CD8-positive, alpha-beta memory T cell (primary cell): Measurements from ENCODE around the gene CLCN5. TPM values are rescaled to one million over a fixed set of nuclear protein-coding genes. Genes with fewer than 3 reads are reported as not detected.

ENCODE experiments used
- CTCF ChIA-PET: fragments of 350-600 bp; sonication (Branson Sonifier 250); formaldehyde crosslinking; loops from one replicate; lab custom pipeline; 2021; ENCODE audit warnings: antibody characterized with exemption; lab: Charles Lee
- POLR2A ChIA-PET: fragments of 350-600 bp; sonication (Branson Sonifier 250); formaldehyde crosslinking; loops from one replicate; lab custom pipeline; 2021; ENCODE audit warnings: antibody characterized with exemption; lab: Charles Lee
- DNase-seq, 5 donors: peaks; one replicate each; pipeline versions ENCODE4 v3.0.0 to v3.0.0-alpha.2; 2020 to 2022; ENCODE audit warnings: mixed read lengths in 1 of 5
- H3K27ac ChIP-seq: one replicate; pipeline ENCODE4 v1.7.0; 2013; ENCODE audit warnings: low read depth, mild to moderate bottlenecking, low read length, moderate library complexity
- H3K27me3 ChIP-seq: 2 replicates; pipeline ENCODE4 v1.7.0; 2013; ENCODE audit warnings: low read length, mild to moderate bottlenecking; ENCODE audit not compliant: insufficient read depth, poor library complexity, severe bottlenecking
- H3K36me3 ChIP-seq: 2 replicates; pipeline ENCODE4 v1.7.0; 2013; ENCODE audit warnings: mild to moderate bottlenecking, low read length, moderate library complexity; ENCODE audit not compliant: insufficient read depth
- H3K4me1 ChIP-seq: 2 replicates; pipeline ENCODE4 v1.7.0; 2013; ENCODE audit warnings: mild to moderate bottlenecking, low read length, moderate library complexity; ENCODE audit not compliant: insufficient read depth
- H3K4me3 ChIP-seq: 2 replicates; pipeline ENCODE4 v1.7.0; 2013; ENCODE audit warnings: mild to moderate bottlenecking, low read length
- H3K9me3 ChIP-seq: 2 replicates; pipeline ENCODE4 v1.7.0; 2013; ENCODE audit warnings: mild to moderate bottlenecking, low read length
- H3K27ac Mint-ChIP-seq, 8 donors: one replicate each; pipeline ENCODE4 v1.8.0; 2020 to 2021; ENCODE audit warnings: mixed read lengths in 8 of 8, mild to moderate bottlenecking in 6 of 8, inconsistent platforms in 3 of 8, moderate library complexity in 3 of 8
- H3K27me3 Mint-ChIP-seq, 2 donors: one replicate each; pipeline ENCODE4 v1.8.0; 2020 to 2021; ENCODE audit warnings: mixed read lengths in 2 of 2, mild to moderate bottlenecking in 1 of 2, moderate library complexity in 1 of 2
- H3K36me3 Mint-ChIP-seq, 3 donors: one replicate each; pipeline ENCODE4 v1.8.0; 2020 to 2021; ENCODE audit warnings: mixed read lengths in 3 of 3, inconsistent platforms in 1 of 3, mild to moderate bottlenecking in 1 of 3
- H3K4me1 Mint-ChIP-seq, 3 donors: one replicate each; pipeline ENCODE4 v1.8.0; 2020 to 2021; ENCODE audit warnings: mixed read lengths in 3 of 3, inconsistent platforms in 1 of 3, mild to moderate bottlenecking in 1 of 3
- H3K4me3 Mint-ChIP-seq, 7 donors: one replicate each; pipeline ENCODE4 v1.8.0; 2020 to 2021; ENCODE audit warnings: mixed read lengths in 7 of 7, mild to moderate bottlenecking in 6 of 7, moderate library complexity in 4 of 7, inconsistent platforms in 2 of 7
- H3K9me3 Mint-ChIP-seq, 5 donors: one replicate each; pipeline ENCODE4 v1.8.0; 2020 to 2022; ENCODE audit warnings: mixed read lengths in 5 of 5, mild to moderate bottlenecking in 3 of 5, moderate library complexity in 2 of 5, inconsistent platforms in 1 of 5
- polyA plus RNA-seq: library from polyadenylated mRNA; unstranded; fragments of 300-500 nt; fragmentation: Illumina TruSeq; gene quantifications from one replicate; pipeline ENCODE4 v1.2.3, GENCODE V29; 2021
- total RNA-seq, 2 experiments: library from RNA; stranded (reverse); gene quantifications; one replicate each; pipeline ENCODE4 v1.2.3, GENCODE V29; 2021

The CLCN5 gene
- total and polyA plus RNA-seq, 3 experiments from 2014 or later = 0.63 to 4.0 (median 3.0) TPM

DNA sequence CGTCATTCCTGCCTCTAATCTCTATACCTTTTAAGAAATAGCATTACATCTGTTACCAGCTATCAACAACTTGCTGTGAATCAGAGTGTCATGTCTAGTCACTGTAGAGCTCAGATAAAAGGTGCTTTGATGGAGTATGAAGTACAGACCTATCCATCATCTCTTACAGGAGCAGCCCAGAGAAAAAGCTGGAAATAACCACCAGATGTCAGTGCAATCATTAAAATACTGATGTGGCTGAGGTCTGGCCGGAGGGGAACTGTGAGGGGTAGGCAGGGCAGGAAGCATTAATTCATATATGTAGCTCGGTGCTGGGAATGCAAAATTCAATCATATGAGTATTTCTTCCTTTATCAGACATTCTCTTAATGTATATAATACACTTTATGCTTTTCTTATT is 177.8 kb downstream of the CLCN5 start:
- no peak overlapping the region for H3K27ac Mint-ChIP-seq
- H3K9me3 Mint-ChIP-seq = no peaks in the 10 kb centered on the region
- Histone ChIP-seq H3K4me3 (no peak overlapping the region), H3K27me3 (no peaks in the 10 kb centered on the region), H3K27ac (no peak overlapping the region), H3K4me1 (no peaks in the 10 kb centered on the region), H3K36me3 (no peaks in the 10 kb centered on the region), H3K9me3 (no peaks in the 10 kb centered on the region)
- no peak for DNase-seq
- no peak overlapping the region for H3K4me3 Mint-ChIP-seq
- CTCF ChIA-PET = no interaction called here
- no peaks in the 10 kb centered on the region for H3K36me3 Mint-ChIP-seq
- peaks cover 0 to 3% of the 10 kb centered on the region in 2 donors for H3K27me3 Mint-ChIP-seq
- no peaks in the 10 kb centered on the region for H3K4me1 Mint-ChIP-seq
- POLR2A ChIA-PET = no interaction called here

DNA sequence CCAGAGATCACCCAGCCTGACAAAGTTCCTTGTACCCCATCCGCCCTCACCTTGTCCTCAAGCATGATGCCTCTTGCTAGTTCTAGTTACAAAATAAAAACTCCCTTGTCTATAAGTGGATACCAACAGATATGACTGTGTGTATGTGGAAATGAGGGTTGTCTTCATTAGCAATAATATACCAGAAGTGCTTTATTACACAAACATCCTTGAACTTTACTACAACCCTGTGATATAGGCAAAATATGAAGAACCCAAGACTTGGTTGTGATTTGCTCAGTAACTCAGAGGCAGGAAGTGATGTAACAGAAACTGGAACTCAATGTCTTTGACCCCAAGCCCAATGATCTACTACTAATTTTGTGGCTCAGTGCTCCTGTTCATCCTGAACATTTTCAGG is 180.8 kb downstream of the CLCN5 start:
- H3K27me3 ChIP-seq = no peaks in the 10 kb centered on the region
- Mint-ChIP-seq H3K9me3 (no peaks in the 10 kb centered on the region), H3K4me1 (no peaks in the 10 kb centered on the region), H3K36me3 (no peaks in the 10 kb centered on the region), H3K4me3 (no peak overlapping the region), H3K27me3 (peaks cover 6% of the 10 kb centered on the region in 2 donors), H3K27ac (no peak overlapping the region)
- H3K4me3 ChIP-seq = no peak overlapping the region
- no peak for DNase-seq
- H3K4me1 ChIP-seq = no peaks in the 10 kb centered on the region
- ChIA-PET CTCF (interaction anchor here (0.6 kb wide), 1 partner anchor 35 kb away, joined by 3 read pairs; no protein-coding TSS in a partner anchor), POLR2A (no interaction called here)
- H3K9me3 ChIP-seq = no peaks in the 10 kb centered on the region
- no peak overlapping the region for H3K27ac ChIP-seq
- H3K36me3 ChIP-seq = no peaks in the 10 kb centered on the region

DNA sequence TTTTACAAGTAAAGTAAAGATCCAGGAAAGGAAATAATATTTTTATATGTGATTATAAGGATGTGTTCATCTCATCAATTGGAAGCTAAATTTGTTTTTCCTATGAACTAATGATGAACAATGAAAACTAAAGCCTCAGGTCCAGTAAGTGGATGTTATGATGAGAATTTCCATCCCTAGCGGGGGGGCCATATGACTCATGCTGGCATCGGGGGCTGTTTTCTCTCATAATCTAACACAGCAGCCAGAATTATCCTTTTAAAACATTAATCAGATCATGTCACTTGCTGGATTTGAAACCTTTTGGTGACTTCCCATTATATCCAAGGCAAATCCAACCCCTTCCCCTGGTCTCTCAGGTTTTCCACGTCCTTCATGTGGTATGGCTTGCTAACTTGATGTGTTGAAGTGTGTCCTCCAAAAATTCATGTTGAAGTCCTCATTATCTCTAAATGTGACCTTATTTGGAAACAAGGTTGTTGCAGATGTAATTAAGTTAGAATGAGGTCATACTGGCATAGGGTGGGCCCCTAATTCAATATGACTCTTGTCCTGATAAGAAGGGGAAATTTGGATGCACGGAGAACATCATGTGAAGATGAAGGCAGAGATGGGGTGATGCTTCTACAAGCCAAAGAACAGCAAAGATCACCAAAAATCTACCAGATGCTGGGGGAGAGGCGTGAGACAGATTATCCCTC is 181.6 kb downstream of the CLCN5 start:
- H3K27ac Mint-ChIP-seq = no peak overlapping the region
- no peaks in the 10 kb centered on the region for H3K36me3 ChIP-seq
- no peak for DNase-seq
- peaks cover 6 to 7% of the 10 kb centered on the region in 2 donors for H3K27me3 Mint-ChIP-seq
- no peaks in the 10 kb centered on the region for H3K9me3 Mint-ChIP-seq
- H3K27me3 ChIP-seq = no peaks in the 10 kb centered on the region
- no peaks in the 10 kb centered on the region for H3K4me1 ChIP-seq
- H3K4me3 ChIP-seq = no peak overlapping the region
- no peaks in the 10 kb centered on the region for H3K36me3 Mint-ChIP-seq
- H3K4me3 Mint-ChIP-seq = no peak overlapping the region
- ChIA-PET CTCF (interaction anchor here (0.6 kb wide), 1 partner anchor 35 kb away, joined by 3 read pairs; no protein-coding TSS in a partner anchor), POLR2A (no interaction called here)
- H3K4me1 Mint-ChIP-seq = no peaks in the 10 kb centered on the region
- no peaks in the 10 kb centered on the region for H3K9me3 ChIP-seq
- no peak overlapping the region for H3K27ac ChIP-seq

DNA sequence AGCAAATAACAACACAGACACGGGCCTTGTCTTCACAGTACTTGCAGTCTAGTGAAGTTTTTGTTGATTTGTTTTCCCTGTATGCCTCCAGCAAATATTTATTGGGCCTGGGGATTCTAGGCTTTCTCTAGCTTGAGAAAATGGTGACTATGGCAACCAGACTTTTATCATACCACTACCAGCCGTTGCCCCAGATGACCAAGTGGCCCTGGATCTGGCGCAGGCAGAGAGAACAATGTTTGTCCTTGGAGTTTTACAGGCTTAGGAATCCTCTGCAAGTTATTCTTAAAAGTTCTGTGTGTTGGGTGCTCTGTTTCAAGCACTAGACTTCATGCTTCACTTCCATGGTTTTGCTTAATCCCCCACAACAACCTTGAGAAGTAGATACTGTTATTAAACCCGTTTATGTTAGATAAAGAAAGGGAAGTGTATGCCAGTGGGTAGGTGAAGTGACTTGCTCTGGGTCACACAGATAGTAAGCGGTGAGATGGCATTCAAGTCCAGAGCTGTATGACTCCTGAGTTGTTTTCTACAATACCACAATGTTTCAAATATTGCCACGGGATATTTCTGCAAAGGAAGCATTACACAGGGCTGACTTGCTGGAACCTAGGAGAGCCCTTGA is 183.8 kb downstream of the CLCN5 start:
- H3K27ac ChIP-seq = no peak overlapping the region
- no peak overlapping the region for H3K27ac Mint-ChIP-seq
- H3K4me3 Mint-ChIP-seq = no peak overlapping the region
- H3K27me3 Mint-ChIP-seq = peaks cover 10 to 11% of the 10 kb centered on the region in 2 donors
- no peaks in the 10 kb centered on the region for H3K4me1 ChIP-seq
- CTCF ChIA-PET = no interaction called here
- H3K36me3 ChIP-seq = no peaks in the 10 kb centered on the region
- no peaks in the 10 kb centered on the region for H3K9me3 ChIP-seq
- no peaks in the 10 kb centered on the region for H3K9me3 Mint-ChIP-seq
- no peaks in the 10 kb centered on the region for H3K36me3 Mint-ChIP-seq
- no peak for DNase-seq
- POLR2A ChIA-PET = no interaction called here
- no peaks in the 10 kb centered on the region for H3K4me1 Mint-ChIP-seq
- no peaks in the 10 kb centered on the region for H3K27me3 ChIP-seq
- H3K4me3 ChIP-seq = no peak overlapping the region

DNA sequence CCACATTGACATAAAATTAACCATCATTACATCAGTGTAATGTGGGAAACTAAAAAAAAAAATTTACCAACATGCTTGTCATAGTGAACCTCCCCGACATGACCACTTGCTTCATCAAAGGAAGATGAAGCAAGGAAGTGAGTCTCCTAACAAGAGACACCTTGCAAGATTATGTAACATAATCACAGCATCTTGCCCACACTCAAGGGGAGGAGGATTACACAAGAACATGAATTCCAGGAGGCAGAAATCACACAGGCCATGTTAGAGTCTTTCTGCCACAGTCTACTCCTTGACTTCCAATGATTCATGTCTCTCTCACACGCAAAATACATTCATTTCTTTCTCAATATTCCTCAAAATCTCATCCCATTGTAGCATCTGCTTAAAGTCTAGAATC is 185.1 kb downstream of the CLCN5 start:
- POLR2A ChIA-PET = no interaction called here
- no peaks in the 10 kb centered on the region for H3K4me1 Mint-ChIP-seq

DNA sequence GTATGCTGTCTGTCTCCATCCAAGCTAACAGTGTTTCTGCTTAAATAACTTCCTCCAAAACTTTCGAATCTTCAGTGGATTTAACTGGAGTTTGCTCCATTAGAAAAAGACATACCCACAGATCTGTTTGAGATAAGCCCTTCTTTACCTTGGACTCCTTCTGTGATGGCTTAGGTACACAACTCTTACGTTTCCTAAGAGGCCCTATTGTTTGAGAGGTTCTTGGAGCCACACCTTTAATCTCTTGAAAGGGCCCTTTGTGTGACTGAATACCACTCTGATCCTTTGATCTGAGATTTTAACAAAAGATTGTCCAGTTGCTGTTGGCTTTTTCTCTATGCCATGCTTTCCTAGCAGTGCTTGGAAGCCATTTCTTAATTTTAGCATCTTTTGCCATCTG is 185.9 kb downstream of the CLCN5 start:
- Mint-ChIP-seq H3K4me1 (no peaks in the 10 kb centered on the region), H3K4me3 (no peak overlapping the region)

More for the DNA sequence above, 185.1 kb downstream of the CLCN5 start:
- CTCF ChIA-PET = no interaction called here
- Mint-ChIP-seq H3K36me3 (no peaks in the 10 kb centered on the region), H3K27ac (no peak overlapping the region), H3K27me3 (peaks cover 10 to 17% of the 10 kb centered on the region in 2 donors), H3K9me3 (no peaks in the 10 kb centered on the region), H3K4me3 (no peak overlapping the region)
- Histone ChIP-seq H3K36me3 (no peaks in the 10 kb centered on the region), H3K4me1 (no peaks in the 10 kb centered on the region), H3K9me3 (no peaks in the 10 kb centered on the region), H3K27me3 (no peaks in the 10 kb centered on the region), H3K4me3 (no peak overlapping the region), H3K27ac (no peak overlapping the region)
- DNase-seq = no peak

DNA sequence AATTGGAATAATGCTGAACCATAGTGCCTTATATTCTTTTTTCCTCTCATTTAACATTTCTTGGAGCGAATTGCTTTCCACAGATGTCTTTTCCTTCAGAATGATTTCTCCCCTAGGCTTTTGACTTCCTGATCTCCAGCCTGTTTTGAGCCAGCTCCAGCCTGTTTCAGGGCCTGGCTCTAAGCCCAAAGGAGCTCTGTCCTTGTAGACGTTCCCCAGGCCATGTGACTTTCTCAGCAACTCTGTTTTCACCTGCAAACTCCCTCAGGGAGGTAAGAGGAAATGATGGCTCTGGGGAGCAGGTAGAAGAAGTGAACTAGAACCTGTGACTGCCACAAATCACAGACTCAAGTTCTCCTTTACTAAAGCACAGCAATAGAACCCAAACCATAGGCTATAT is 189.3 kb downstream of the CLCN5 start:
- POLR2A ChIA-PET = no interaction called here
- CTCF ChIA-PET = no interaction called here
- peaks cover 10 to 18% of the 10 kb centered on the region in 2 donors for H3K27me3 Mint-ChIP-seq
- H3K4me1 Mint-ChIP-seq = no peaks in the 10 kb centered on the region
- no peak overlapping the region for H3K4me3 ChIP-seq
- no peaks in the 10 kb centered on the region for H3K27me3 ChIP-seq
- H3K36me3 ChIP-seq = no peaks in the 10 kb centered on the region
- H3K4me1 ChIP-seq = no peaks in the 10 kb centered on the region
- no peak overlapping the region for H3K4me3 Mint-ChIP-seq
- H3K9me3 ChIP-seq = no peaks in the 10 kb centered on the region
- H3K36me3 Mint-ChIP-seq = no peaks in the 10 kb centered on the region
- no peak for DNase-seq
- no peak overlapping the region for H3K27ac ChIP-seq
- no peaks in the 10 kb centered on the region for H3K9me3 Mint-ChIP-seq
- H3K27ac Mint-ChIP-seq = no peak overlapping the region

More for the DNA sequence above, 185.9 kb downstream of the CLCN5 start:
- no peak for DNase-seq
- peaks cover 10 to 17% of the 10 kb centered on the region in 2 donors for H3K27me3 Mint-ChIP-seq
- H3K4me3 ChIP-seq = no peak overlapping the region
- no peaks in the 10 kb centered on the region for H3K9me3 ChIP-seq
- no peaks in the 10 kb centered on the region for H3K9me3 Mint-ChIP-seq
- H3K4me1 ChIP-seq = no peaks in the 10 kb centered on the region
- no peak overlapping the region for H3K27ac ChIP-seq
- H3K36me3 ChIP-seq = no peaks in the 10 kb centered on the region
- ChIA-PET CTCF (no interaction called here), POLR2A (no interaction called here)
- H3K27ac Mint-ChIP-seq = no peak overlapping the region
- no peaks in the 10 kb centered on the region for H3K27me3 ChIP-seq
- no peaks in the 10 kb centered on the region for H3K36me3 Mint-ChIP-seq

DNA sequence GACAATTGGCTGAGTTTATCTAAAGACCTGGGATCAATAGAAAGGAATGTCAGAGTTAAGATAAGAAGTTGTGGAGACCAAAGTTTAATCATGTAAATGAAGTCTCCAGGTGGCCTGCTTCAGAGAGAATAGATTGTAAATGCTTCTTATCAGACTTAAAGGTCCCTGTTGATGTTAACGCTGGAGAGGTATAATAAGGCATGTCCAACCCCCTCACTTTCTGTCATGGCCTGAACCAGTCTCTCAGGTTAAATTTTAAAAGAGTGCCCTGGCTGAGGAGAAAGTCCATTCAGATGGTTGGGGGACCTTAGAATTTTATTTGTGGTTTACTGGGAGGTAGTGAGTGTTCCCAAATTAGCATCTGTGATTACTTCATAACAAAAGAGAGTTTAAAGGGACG is 191.7 kb downstream of the CLCN5 start:
- Histone ChIP-seq H3K27me3 (no peaks in the 10 kb centered on the region), H3K36me3 (no peaks in the 10 kb centered on the region), H3K4me3 (no peak overlapping the region), H3K27ac (no peak overlapping the region), H3K4me1 (no peaks in the 10 kb centered on the region), H3K9me3 (no peaks in the 10 kb centered on the region)
- H3K4me3 Mint-ChIP-seq = no peak overlapping the region
- ChIA-PET POLR2A (no interaction called here), CTCF (no interaction called here)
- DNase-seq = no peak
- H3K36me3 Mint-ChIP-seq = no peaks in the 10 kb centered on the region
- peaks cover 5 to 18% of the 10 kb centered on the region in 2 donors for H3K27me3 Mint-ChIP-seq
- no peak overlapping the region for H3K27ac Mint-ChIP-seq
- H3K4me1 Mint-ChIP-seq = no peaks in the 10 kb centered on the region
- no peaks in the 10 kb centered on the region for H3K9me3 Mint-ChIP-seq
